Placental epithelial cell (primary cell): Measurements from ENCODE around the gene CR1L. TPM values are rescaled to one million over a fixed set of nuclear protein-coding genes. Genes with fewer than 3 reads are reported as not detected.

Experiments used
- small RNA-seq: library from RNA; depleted of rRNA; stranded (forward); fragments of <200 nt; gene quantifications from one replicate; pipeline ENCODE3, GENCODE V24; 2012
- total RNA-seq: library from RNA; depleted of rRNA; stranded (reverse); fragments of >200 nt; gene quantifications from 2 replicates; pipeline ENCODE4 v1.2.3, GENCODE V29; 2012

Gene CR1L
- total RNA-seq = not detected in 2 replicates

DNA sequence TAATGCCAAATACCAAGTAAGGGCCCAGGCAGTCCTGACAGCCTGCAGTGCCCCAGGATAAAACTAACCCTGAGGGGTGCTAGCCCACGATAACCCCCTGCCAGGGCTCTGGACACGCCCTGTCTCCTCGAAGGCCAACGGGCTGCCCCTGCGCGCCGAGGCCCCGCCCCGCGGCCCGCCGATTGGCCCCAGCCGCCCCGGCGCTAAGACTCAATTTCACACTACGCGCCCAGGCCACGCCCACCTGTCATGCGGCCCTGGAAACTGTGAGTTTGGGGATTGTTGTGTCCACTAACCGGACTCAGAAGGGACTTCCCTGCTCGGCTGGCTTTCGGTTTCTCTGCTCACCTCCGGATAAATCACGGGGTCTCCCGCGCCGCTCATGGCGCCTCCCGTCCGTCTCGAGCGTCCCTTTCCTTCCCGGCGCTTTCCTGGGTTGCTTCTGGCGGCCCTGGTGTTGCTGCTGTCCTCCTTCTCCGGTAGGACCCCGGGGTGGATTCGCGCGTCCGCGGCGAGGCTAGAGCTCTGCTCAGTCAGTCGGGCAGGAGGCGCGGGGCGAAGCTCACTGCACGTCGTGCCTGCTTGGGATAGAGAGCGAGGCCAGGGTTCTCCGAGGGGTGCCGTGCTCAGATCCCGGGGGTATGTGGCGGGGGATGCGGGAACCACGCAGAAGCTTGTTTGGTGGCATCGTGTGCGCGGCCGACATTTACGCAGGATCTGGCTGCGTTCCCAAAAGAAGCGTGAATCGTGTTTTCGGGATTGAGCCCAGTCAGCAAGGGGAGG, at the start of gene CR1L:
TSS of gene CR1L (plus strand) at position 282 of the 783 bp plus-strand sequence. CDS start at position 383, 101 bp downstream.

DNA sequence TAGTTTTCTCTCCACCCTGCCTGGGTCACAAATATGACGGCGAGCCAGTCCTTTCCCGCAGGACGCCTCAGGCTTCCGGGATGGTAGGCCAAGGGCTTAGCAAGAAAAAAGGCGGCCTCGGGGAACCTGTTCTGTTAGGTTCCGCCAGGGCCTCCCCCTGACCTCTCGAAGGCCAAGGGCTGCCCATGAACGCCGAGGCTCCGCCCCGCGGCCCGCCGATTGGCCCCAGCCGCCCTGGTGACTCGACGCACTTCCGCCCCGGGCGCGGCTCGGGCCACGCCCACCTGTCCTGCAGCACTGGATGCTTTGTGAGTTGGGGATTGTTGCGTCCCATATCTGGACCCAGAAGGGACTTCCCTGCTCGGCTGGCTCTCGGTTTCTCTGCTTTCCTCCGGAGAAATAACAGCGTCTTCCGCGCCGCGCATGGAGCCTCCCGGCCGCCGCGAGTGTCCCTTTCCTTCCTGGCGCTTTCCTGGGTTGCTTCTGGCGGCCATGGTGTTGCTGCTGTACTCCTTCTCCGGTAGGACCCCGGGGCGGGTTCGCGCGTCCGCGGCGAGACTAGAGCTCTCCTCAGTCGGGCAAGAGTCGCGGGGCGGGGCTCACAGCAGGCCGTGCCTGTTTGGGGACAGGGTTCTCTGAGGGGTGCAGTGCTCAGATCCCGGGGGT, 107.0 kb downstream of the CR1L start, which contains the start of gene CD46:
TSS of gene CD46 (plus strand) at position 265 of the 666 bp plus-strand sequence. CDS start at position 424, 159 bp downstream.

Small RNAs within 50 kb of the gene (small RNA-seq; reads per million reads assigned to genes)
- not detected for gene RNA5SP534

Other genes starting within 250 kb of the CR1L start
- under 0.01 TPM in 1 of 2 replicates, not detected in the other for gene CR2, start 190.8 kb upstream of the CR1L start, total RNA-seq
- not detected in 2 replicates for gene CR1, start 149.0 kb upstream of the CR1L start, total RNA-seq
- 212 and 354 TPM in 2 replicates for gene CD46, start 106.9 kb downstream of the CR1L start, total RNA-seq